Stimulated activated CD8-positive, alpha-beta memory T cell treated with anti-CD3 and anti-CD28 coated beads, Interleukin-15, amount 100 ng/mL, for 24 hours (primary cell): ENCODE results near the gene IMMT.
"Not testable (repeated sequence)": the region's sequence is repeated elsewhere in the genome, so short reads cannot be mapped to it uniquely, and the experiment has no call there.

Source experiments
- DNase-seq: peaks from one replicate; pipeline ENCODE4 v3.0.0-alpha.2; 2020; ENCODE audit warnings: low read depth

Gene IMMT

DNA sequence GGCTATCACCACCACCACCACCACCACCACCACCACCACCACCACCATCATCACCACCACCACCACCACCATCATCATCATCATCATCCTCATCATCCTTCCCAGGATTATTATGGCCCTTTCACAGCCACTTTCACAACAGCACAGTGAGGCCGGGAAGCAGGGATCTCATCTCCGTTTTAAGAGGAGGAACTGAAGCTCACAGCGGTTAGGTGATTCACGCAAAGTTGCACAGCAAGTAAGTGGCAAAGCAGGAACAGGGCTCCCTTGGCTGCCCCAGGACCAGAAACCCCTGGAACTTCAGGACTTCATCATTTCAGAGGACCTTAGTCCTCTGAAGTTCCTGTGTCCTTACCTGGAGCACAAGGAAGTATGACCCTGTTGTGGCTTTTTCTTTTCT is 30.8 kb upstream of the IMMT start:
- no peak for DNase-seq

DNA sequence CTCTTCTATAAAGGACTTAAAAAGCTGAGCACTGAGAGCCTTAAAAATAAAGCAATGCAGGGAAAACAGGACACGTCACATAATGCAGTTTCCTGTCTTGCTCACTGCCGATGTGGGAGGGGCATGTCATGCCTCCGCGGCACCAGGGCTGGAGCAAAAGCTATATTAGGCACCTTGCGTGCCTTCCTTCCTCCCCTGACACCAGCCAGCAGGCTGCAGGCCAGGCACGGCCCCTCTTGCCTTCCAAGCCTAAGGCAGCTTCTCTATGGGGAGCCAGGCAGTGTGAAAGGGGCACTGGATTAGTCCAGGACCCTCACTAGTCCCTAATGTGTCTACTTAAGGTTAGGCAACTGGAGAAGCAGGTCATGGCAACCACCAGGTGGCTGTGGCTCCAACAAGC is 30.3 kb upstream of the IMMT start:
- no peak for DNase-seq

DNA sequence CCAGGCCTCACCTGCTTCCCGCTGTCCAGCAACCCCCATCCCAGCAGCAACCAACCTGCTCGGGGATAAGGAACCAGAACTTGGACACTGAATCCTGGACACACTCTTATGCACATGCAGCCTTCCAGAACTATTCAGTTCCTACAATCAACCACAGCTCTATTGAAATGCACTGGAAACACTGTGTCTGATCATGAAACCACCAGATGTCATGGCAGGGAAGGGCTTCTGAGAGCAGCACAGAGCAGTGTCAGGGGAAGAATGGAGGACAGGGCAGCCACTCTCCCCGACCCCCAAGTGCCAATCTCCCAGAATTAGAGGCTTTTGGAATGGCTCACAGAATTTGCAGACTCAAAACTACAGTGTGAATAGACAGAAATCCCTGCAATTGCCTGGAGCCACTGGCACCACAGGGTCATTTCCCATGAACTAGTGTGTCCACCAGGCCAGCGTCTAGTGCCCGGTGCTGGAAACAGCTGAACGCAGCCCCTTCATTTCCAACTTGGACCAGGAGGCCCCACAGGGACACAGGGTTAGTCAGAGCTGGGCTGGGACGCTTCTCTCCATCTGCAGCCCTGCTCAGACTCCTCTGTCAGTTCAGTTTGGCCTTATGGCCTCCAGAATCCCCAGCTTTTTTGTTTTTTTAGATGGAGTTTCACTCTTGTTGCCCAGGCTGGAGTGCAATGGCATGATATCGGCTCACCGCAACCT is 29.5 kb upstream of the IMMT start:
- no peak for DNase-seq

DNA sequence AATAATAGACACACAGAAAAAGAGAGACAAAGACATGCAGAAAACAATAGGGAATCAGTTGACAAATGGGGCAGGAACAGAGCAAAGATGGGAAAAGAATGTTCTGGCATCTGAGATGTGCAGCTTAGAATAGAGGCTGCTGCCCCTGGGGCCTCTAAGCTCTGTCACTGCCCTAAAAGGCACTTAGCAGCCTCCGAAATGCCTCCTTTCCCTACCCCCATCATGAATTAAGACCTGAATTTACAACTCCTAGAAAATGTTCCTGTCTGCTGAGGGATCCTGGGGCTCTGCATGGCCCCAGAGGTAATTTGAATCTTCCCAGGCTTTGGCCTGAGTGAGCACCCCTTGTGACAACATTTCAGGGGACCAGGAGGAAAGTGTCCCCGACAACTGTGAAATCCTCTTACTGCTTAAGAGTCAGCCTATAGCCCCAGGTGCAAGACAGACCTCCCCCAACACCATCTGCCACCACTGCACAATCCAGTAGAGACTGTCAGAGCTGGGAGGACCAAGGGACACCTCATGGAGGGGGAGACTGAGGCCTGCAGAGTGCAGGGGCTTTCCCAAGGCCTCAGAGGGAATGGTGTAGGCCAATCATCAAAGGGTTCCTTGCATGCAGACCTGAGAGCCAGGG is 28.8 kb upstream of the IMMT start:
- no peak for DNase-seq

DNA sequence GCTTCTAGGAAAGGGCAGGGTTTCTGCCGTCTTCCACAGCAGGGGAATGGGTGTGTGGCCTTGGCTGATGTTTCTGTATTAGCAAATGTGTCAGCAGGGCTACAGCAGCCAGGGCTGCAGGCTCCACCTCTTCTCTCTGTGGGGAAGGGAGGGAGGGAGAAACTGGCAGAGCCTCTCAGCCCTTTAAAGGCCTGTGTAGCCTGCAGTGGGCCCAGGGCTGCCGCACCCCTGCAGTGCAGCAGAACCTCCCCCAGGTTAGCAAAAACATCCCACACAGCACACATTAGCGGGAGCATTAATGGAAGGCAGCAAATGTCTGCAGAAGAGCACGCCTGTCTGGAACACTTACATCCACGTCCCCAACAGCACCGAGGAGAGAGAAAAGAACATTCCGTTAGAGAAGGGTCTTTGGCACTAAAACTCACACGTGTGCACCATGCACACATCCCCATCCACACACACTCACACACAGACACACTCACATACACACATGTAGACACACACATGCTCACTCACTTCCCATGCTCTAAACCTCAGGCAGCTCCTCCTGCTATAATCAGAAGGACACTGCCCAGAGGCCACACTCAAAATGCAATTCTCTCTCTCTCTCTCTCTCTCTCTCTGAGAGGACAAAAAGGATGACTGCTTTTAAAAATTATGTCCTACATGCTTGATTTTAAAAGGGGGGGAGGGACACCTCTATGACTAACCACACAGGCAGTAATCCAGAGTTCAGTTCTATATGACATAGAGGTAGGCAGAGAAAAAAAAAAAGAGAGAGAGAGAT is 28.1 kb upstream of the IMMT start:
- no peak for DNase-seq

DNA sequence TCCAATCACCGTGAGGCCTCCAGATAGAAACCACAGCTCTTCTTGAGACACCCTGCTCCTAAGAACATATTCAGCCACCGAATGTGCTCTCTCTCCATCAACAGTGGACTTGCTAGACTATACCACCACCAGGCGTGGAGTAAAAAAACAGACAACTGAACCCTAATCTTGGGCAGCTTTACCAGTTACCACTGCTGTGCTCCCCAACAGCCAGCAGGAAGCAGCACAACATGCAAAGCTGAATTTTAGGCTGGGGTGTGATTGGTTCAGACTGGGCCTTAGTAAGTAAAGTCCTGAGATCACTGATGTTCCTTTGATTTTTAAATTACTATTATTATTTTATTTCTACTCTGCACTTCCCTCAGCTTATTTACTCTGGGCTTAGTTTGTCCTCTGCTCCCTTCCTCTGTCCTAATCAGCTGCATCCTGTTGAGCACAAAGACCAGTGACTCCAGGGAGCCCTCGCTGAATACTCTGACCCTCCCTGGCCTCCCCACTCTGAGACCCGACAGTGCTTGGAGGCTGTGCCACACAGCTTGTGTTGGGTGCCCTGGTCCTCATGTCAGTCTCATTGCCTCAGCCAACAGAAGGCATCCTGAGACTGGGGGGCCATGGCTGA is 25.9 kb upstream of the IMMT start:
- DNase-seq: peak; percentile 29

DNA sequence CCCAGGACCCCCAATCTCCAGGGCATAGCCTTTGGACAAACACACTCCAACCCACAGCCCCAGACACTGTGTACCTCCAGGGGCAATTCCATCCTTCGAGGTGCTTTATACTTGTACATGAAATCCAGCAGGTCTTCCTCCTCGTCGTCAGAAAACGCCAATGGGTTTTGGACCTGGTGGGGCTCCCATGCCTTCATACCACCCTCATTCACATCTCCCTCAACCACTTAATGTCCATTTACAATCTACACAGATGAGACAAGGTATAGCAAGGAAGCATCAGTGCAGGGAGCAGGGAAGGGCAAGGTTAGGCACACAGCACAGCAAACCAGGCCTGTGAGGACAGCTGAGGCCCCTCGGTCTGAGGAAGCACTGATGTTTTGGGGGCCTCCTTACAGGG is 24.6 kb upstream of the IMMT start:
- DNase-seq: no peak

DNA sequence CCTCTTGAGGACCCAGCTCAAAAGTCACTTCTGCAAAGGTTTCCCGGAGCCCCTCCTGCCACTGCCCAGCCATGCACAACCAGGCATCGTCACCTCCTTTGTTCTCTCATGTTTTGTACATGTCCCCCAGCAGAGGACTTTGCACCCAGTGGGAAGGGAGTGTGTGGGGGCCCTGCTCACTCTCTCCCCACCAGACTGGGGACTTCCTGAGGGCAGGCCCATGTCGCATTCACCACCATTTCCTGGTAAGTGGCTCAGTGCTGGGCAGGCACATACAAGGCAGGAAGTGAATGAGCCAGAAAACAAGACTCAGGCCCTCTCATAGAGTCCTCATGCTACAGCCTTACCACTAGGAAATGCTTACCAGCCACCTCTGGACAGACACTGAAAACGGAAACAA is 22.9 kb upstream of the IMMT start:
- DNase-seq: no peak

DNA sequence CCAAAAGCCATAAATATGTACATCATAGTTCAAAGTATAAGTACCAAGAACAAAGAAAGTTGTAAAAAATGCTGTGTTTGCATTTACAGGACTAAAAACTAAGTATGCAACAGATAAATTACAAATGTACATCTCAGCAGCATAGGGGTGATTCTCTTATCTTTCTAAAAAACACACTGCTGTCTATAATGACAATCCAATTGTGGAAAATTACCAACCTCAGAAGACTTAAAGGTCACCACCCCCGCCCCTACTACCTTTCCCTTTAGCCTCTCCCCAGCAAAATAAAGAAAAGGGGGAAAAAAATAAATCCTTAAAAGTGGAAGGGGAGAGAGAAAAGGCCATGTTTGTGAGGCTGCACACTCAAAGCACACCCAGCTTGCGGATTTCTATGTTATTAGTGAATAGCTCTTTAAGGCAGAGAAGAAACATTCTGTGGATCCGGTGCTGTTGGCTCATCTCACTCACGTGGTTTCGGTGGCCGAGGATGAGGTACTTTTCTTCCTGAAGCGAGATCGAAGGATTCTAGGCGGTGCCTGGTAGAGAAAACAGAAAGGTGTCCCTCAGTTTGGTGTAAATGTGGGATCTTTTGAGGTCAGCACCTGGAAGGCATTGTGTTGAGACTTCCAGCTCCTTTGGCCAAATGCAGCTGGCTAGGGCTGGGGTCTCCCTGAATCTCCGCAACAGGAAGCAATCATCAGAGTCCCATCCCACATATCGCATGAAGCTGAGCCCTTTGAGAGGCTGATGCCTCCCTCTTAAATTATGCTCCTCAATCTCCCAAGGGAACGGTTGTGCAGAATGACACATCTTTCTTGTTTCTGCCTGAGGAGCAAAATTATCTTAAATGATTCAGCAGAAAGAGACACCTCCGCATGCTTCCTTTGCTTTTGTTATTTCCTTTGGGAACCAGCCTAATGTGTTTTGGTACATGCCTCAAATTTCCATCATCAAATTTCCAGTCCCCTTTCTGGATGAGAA is 21.6 kb upstream of the IMMT start:
- DNase-seq: no peak

DNA sequence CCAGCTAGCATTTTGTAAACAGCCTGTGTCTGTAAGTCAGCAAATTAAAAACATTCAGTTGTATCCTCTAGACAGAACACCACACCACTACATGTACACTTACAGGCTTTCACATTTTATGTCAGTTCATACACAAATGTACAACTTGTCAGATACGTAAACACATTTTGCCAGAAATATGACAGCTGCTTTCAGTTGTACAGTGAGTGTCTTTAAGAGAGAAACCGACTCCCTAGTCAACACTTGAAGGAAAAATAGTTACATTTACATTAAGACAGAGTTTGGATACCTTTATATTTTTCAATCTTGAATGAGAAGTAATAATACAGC is 19.2 kb upstream of the IMMT start:
- DNase-seq: no peak

DNA sequence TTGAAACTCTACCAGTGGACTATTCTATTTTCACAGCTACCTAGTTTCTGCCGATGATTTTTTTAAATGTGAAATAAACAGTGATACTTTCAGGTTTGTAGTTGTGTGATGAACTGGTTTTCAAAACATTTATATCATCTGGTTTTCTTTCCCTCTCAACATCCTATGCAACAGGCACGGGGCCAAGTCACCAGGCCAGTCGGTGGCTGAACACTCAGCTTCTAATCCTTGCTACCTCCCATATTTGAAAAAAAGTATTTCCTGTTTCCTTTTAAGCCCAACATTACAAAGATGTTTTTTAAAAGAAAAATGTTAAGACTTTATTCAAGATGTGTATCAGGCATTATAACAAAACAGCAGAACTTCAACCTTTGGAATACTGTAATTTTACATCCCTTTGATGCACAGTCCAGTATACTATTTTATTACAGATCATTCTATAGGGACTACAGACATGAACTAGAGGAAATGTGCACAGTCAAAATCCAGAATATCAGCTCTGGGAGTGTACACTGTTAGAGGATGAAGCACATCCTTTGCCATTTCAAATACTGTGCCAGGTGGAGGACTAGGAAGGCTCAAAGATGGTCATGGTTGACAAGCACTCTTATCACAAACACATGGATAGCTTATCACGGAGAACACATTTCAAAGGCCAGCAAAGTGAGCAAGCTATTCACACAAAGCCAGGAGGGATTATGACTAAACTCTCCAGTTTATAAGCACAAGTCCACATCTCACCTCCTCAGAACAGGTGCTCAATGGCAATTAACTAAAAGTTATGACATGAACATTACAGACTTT is 18.6 kb upstream of the IMMT start:
- no peak for DNase-seq

DNA sequence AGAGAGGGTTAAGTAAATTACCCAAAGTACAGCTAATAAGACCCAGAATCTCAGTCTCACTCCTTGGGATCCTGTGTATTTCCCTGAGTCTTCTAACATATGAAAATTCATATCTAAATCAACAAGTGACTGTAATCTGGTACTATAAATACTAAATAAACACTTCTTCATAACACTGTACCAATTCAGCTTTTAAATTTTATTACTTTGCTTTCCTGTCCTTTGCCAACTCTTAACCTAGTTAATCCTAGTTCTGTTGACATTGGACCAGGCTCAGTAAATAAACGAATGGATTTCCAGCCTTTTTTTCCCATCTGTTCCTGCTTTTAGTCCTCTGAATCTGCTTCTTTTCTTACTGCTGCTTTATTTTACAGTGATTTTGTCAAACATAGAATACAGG is 17.8 kb upstream of the IMMT start:
- DNase-seq: no peak

DNA sequence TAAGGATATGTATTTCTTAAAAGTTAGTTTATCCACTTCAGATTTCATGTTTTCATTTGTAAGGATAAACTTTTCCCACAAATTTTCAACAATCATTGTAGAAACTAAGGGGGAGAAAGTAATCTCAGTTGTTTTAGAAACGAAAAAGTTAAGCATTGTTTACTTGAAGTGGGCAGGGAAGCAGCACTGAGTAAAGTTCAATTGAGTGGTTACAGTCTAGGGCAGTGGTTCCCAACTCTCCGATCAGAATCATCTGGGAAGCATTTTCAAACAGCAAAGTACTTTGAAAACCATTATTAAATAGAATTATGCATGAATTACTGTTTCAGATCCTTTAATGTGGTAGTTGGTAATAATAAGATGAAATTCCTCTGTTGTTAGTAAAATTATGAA is 16.5 kb upstream of the IMMT start:
- DNase-seq: no peak

DNA sequence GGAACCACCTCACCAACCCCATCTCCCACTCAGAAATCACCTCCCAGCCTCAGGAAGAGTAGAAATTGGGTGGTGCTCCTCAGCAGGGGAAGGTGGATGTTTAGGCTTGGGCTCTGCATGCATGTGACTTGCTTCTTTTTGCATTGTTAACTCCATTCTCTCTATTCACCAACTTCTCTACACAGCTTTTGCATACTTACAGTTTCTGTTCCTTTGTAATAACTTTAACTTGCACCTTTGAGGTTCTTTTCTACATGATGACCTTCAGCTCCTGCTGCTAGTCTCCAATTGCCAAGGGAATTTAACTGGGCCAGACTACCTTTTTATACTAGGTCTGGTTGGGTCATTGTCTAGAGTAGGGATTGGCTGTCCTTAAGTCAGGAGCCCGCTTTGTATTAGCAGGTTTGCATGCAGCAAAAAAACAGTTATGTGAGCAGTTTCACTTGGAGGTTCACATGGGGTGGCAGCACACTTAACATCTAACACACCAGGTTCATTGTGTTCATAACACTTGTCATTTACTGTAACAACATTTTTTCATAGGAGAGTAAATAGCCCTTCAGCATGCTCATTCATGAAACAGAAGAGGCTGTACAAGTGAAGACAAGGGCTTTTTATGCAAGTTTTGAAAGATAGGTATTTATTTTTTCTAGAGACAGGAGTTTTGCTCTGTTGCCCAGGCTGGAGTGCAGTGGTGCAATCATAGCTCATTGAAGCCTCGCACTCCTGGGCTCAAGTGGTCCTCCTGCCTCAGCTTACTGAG is 16.0 kb upstream of the IMMT start:
- no peak for DNase-seq

DNA sequence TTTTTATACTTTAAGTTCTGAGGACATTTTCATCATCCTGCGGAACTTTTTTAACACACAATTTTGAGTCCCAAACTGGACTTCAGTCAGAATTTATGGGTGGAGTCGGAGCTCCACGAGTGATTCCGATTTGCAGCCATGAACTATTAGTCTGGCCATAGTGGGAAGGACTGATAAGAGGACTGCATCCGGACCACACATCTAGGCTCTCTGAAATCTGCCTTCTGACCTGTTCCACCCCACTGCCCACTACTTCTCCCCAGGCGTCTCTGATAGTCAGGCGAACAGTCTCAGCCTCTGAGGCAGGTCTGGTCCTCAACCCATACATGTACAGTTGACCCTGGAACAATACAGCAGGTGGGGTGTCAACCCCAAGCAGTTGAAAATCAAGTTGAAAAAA is 9.2 kb upstream of the IMMT start:
- DNase-seq: no peak

DNA sequence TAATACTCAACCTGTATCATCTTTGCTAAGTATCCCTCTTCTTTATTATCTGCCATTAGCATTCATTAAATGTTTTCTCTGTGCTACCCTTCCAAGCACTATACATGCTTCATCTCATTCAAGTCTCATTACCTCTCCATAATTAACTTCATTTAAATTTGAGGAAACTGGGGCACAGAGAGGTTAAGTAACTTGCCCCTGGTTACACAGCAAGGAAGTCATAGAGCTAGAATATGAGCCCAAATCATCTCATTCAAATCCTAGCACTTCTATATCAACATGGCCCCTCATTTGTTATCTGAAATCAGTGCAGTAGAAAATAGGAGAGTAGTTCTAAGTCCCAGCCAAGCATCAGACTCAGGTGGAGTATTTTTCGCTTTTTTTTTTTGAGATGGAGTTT is 8.4 kb upstream of the IMMT start:
- no peak for DNase-seq

DNA sequence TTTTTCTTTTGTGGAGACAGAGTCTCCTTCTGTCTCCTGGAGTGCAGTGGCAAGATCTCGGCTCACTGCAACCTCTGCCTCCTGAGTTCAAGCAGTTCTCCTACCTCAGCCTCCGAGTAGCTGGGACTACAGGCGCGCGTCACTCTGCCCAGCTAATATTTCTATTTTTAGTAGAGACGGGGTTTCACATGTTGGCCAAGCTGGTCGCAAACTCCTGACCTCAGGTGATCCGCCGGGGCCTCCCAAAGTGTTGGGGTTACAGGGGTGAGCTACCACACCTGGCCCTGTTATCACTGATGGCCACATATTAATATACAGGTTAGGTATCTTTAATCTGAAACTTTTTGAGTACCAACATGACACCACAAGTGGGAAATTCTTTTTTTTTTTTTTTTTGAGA is 7.4 kb upstream of the IMMT start:
- no peak for DNase-seq

DNA sequence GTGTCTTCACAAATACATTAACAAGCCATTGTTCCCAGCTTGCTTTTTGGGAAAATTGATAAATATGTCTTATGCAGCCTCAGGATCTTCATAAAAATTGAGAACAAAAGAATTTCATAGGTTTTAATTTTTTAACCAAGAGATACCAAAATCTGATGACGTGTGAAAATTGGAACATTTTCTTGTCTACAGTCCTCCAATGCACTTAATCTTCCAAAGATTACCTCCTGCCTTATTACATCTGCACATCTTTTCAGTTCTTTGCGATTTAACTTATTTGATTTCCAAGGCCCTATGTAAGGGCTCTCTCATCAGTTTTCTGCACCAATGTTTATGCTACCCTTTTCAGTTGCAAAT is 7.1 kb upstream of the IMMT start:
- DNase-seq: no peak

DNA sequence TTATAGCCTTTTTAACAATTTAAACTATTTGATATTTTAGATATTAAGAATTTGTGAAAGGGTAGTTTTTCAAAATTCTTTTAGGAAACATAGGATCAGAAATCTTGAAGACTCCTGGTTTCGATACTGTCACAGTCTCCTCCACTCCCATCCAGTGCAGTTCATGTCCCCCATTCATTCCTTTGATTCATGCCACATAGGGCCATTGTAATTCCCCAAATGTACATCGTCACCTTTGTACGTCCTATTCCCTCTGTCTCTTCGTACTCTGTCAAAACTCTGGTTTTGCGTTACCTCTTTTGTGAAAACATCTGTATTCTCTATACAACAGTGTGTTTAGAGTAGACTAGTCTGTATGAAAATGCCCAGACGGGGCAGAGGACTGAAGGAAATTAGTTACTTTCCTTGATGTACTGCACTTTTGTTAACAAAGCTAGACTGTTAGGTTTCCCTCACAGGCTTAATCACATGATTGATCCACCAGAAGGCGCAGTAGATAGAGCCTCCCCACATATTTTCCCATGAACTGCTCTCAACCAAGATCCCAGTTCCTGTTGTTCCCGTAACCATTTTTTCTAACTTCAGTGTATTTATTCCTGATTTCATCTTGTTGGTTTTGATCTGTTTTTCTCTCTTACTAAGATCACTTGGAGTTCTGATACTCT is 6.5 kb upstream of the IMMT start:
- DNase-seq: no peak

DNA sequence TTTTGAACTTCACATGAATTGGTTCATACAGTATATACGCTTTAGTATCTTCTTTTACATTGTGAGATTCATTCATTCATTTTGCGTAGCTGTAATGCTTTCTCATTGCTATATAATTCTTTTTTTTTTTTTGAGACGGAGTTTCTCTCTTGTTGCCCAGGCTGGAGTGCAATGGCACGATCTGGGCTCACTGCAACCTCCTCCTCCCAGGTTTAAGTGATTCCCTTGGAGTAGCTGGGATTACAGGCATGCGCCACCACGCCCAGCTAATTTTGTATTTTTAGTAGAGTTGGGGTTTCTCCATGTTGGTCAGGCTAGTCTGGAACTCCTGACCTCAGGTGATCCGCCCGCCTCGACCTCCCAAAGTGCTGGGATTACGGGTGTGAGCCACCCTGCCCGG is 5.3 kb upstream of the IMMT start:
- DNase-seq: not testable (repeated sequence)
